Hematopoietic multipotent progenitor cell treated with erythropoietin and hydrocortisone succinate and interleukin-3 and kit ligand, for 15 days (in vitro differentiated cells): ENCODE results near the gene TLCD4.

Experiments used
- DNase-seq: peaks from one replicate; pipeline ENCODE4 v3.0.0-alpha.2; 2015; ENCODE audit warnings: low spot score

TLCD4 gene

DNA sequence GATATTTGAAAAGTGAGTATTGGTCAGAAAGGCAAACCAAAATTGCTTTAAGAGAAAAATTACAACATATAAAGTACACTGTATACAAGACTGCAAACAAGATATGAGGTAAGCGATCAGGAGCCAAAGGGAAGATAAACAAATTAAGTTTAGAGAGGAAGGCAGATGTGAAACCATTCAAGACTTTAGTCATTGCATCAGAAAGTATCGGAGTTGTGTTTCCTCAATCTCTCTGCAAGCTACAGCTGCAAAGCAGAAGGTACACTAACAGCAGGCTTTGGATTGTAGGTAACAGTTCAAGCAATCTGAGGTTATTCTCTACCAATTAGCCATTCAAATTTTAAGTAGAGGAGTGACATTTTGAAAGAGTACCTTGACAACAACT is 21.3 kb upstream of the TLCD4 start:
- peak; percentile 27 for DNase-seq

GRCh38 chr1:95096218-95096841 is 20.8 kb upstream of the TLCD4 start:
- DNase-seq = no peak

DNA sequence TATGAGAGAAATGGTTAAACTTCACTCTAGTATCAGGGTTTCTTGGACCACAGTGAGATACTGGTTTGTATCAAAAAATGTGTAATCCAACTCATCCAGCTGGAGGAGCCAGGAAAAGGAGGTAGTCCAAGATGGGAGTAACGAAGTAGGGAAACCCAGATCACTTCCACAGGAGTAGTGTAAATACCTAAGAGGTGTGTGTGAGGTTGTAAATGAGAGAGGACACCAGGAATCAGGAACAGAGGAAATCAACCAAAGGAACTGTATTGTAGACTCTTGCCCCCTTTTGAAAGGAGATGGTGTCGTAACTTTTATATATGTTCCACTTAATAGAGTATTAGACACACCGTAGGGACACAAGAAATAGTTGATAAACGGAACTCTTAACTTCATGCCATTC is 19.7 kb upstream of the TLCD4 start:
- no peak for DNase-seq

DNA sequence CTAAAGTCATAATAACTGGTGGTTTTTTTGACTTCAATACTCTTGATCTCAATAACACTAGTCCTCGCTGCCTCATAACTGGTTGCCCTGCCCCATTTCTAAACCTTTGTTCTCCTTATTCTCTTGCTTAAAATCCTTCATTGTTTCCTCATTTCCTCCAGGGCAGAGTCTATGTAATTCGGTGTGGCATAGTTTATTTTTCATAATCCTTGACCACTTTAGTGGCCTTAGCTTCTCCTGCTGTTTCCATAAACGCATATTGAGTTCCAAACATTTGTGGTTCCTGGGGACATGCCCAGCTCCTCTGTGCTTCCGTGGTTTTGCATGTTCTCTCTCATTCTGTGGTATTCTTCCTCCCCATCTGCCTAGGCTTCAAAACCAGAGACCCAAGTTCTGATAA is 19.0 kb upstream of the TLCD4 start:
- no peak for DNase-seq

DNA sequence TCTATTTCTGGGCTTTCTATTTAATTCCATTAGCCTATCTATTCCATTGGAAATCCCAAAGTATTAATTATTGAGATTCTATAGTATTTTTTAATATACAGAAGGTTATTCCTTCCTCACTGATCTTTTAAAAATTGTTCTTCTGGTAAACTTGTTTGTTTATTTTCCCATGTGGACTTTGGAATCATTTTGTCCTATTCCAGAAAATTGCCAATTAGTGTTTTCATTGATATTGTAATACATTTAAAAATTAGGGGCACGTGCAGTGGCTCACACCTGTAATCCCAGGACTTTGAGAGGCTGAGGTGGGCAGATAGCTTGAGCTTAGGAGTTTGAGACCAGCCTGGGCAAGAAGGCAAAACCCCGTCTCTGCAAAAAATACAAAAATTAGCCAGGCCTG is 8.4 kb upstream of the TLCD4 start:
- no peak for DNase-seq

GRCh38 chr1:95111014-95111413 is 6.1 kb upstream of the TLCD4 start:
- peak; percentile 45 for DNase-seq

- DNase-seq = no peak
These were observed 3.5 kb upstream of the TLCD4 start for GRCh38 chr1:95113684-95114083.

DNA sequence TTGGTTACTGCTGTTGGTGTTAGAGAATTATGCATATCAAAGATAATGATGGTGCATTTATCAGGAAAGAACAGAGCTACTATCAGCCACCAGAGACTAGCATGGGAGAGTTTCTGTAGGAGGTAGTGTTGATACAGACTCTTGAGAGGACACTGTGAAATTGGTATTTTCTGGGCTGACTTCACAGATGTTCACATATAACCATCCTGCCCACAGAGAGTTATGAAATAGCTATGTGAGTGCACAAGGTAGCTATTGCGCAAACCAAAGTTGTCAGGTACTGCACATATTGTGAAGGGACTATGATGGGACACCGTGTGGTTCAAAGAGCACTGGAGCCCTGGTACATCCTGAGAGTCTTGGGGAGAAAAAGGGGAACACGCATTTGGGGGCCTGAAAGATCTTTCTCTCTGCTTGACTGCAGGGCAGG is 1.4 kb upstream of the TLCD4 start:
- peak; percentile 82 for DNase-seq

- DNase-seq = peak; percentile 88
These were observed 462 bp upstream of the TLCD4 start for GRCh38 chr1:95116580-95117206.

DNA sequence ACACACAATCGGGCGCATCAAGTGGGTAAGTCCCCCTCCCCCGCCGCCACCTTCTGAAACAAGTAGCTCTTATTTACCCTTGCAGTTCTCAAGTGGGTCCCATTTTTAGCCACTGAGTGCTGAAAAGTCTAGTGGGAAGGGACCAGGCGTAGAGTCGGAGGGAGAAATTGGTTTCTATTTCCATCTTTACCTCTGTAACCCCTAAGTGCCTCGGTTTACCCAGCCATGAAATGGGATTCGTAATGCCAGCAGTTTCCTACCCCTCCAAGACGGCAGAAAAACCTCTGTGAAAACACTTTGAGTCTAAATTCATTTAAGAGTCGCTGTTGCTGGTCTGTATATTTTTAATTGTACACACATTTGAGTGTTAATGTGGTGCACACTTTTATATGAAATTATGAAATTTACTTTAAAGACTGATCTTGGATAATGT is 928 bp downstream of the TLCD4 start:
- no peak for DNase-seq

DNA sequence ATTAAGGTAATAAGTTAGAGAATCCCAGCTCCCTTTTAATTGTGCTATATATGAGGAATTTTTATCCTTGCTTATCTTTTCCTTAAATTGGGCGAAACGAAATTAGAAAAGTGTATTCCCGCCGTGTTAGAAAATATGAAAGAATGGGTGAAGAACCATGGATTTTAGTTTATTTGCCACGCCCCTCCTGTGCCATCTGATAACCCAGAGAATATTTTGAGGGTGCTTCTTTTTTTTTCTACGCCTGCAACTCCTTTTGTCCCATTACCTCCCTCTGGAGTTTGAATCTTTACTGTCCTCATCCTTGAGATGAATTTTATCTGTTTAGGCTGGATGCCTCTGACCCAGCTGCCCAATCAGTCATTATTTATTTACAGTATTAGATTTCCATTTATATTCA is 1.6 kb downstream of the TLCD4 start:
- DNase-seq = peak; percentile 71

DNA sequence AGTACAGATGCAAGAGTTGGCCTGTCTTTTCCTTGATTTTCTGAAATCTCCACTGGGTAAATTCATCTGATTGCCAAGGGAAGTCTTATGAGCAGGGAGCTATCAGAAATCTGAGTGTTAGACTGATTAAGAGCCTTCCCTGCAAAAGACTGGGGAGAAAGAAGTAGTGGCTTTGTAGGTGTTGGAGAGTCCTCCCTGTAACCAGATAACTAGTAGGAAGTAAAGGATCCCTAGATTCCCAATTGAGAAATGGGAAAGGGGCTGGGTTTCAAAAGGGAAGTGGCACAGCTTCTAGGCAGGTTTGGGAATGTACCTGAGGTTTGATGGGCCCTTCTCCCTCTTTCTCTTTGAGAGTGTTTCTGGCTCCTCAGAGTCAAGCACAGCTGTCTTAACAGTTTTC is 2.1 kb downstream of the TLCD4 start:
- DNase-seq = peak; percentile 29

- no peak for DNase-seq
These were observed 5.1 kb downstream of the TLCD4 start for GRCh38 chr1:95122151-95122697.

- DNase-seq = no peak
These were observed 7.2 kb downstream of the TLCD4 start for GRCh38 chr1:95124342-95124741.

- DNase-seq = no peak
These were observed 9.2 kb downstream of the TLCD4 start for GRCh38 chr1:95126366-95126765.

GRCh38 chr1:95126846-95127245 is 9.7 kb downstream of the TLCD4 start:
- DNase-seq = no peak

GRCh38 chr1:95127380-95127779 is 10.2 kb downstream of the TLCD4 start:
- no peak for DNase-seq

DNA sequence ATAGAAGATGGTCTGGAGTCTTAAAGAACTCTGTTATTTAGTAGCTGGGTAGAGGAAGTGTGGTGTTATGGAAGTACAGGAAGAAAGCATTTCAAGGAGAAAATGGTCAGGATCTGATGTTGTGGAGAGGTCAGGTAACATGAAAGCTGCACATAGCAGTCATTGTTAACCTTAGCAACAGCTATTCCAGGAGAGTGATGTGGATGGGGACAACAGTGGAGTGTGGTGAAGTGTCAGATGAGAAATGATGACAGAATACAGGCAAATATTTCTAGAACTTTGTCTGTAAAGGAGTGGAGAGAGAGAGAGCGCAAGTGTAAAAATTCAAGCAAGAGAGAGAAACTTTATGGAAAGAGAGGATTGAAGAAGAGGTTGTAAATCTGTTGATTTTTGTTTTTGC is 15.6 kb downstream of the TLCD4 start:
- no peak for DNase-seq

DNA sequence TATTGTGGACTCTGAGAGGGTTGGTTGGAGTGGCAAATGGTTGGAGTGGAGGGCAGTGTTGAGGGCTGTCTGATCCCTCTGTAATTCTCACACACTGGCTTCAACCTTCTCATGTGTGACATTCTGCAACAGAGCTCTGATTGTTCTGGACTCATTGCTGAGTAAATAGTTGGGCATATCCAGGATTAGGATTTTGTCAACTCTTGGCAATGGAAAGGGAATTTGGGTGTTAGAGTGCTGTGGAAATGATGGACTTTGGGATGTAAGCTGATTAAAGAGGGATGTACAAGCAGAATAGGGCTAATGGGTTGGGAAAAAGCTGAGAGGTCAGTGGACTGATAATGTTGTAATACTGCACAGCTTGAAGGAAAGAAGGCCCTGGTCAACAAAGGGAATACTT is 16.5 kb downstream of the TLCD4 start:
- no peak for DNase-seq

GRCh38 chr1:95138223-95138622 is 21.1 kb downstream of the TLCD4 start:
- DNase-seq = no peak

DNA sequence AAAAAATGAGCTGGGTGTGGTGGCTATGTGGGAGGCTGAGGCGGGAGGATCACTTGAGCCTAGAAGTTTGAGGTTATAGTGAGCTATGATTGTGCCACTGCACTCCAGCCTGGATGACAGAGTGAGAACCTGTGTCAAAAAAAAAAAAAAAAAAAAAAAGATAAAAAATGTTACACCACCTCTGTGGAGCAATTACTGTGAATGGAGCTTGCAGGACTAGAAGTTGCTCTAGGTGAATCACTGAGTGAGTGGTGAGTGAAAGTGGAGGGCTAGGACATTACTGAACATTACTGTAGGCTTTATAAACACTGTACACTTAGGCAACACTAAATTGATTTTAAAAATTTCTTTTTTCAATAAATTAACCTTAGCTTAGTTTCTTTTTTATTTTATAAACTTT is 21.9 kb downstream of the TLCD4 start:
- DNase-seq = peak; percentile 35

- DNase-seq = no peak
These were observed 23.6 kb downstream of the TLCD4 start for GRCh38 chr1:95140791-95141190.

GRCh38 chr1:95145493-95145892 is 28.3 kb downstream of the TLCD4 start:
- no peak for DNase-seq

DNA sequence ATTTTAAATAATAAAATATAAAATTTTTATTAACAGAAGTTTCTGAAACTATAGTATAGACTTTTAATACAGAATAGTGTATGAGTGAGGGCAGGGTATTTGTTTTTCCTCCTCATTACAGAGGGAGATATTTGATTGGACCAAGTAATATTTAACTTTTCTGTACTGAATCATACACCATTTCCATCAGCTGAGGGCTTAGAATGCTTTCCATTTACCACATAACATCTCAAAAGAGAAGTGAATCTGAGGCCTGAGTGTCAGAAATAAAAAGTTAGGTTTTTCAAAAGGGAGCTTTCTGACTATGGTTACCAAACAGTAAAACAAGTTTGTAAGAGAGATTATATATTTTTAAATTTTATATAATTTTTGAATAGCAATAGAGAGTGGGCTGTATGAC is 29.5 kb downstream of the TLCD4 start:
- no peak for DNase-seq
